ENCODE results near the gene PIMREG. TPM values are rescaled to one million over a fixed set of nuclear protein-coding genes. Genes with fewer than 3 reads are reported as not detected.
"Not testable (repeated sequence)": the region's sequence is repeated elsewhere in the genome, so short reads cannot be mapped to it uniquely, and the experiment has no call there.

Gene PIMREG
- total RNA-seq, 1 experiment from 2014 or later = 28.3 TPM

DNA sequence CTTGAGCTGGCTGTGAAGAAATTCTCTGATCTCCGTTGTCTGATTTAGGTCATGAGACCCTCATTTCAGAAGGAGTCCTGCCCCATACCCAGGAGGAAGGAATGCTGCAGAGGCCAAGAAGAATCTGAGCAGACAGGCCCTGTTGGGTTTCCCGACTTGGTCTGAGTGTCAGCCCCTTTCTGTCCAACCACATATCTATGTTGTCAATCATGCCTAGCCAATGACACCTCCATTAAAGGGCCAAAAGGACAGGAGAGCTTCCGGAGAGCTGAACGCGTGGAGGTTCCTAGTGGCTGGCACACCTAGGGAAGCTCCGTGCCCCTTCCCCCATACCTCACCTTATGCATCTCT, 37.8 kb downstream of the PIMREG start:
- TF ChIP-seq, protein P1, sequence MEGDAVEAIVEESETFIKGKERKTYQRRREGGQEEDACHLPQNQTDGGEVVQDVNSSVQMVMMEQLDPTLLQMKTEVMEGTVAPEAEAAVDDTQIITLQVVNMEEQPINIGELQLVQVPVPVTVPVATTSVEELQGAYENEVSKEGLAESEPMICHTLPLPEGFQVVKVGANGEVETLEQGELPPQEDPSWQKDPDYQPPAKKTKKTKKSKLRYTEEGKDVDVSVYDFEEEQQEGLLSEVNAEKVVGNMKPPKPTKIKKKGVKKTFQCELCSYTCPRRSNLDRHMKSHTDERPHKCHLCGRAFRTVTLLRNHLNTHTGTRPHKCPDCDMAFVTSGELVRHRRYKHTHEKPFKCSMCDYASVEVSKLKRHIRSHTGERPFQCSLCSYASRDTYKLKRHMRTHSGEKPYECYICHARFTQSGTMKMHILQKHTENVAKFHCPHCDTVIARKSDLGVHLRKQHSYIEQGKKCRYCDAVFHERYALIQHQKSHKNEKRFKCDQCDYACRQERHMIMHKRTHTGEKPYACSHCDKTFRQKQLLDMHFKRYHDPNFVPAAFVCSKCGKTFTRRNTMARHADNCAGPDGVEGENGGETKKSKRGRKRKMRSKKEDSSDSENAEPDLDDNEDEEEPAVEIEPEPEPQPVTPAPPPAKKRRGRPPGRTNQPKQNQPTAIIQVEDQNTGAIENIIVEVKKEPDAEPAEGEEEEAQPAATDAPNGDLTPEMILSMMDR (IDR thresholded peaks at IDR 0.05; ENCODE audit: unreplicated experiment) = no peak
- no peaks in the 10 kb centered on the region for H3K9me3 Mint-ChIP-seq (ENCODE audit: low read depth, unreplicated experiment)
- no peak overlapping the region for H3K4me3 Mint-ChIP-seq (ENCODE audit: low read depth, unreplicated experiment)
- BruUV-seq (replicated peaks) = no TSS peak
- H3K27ac Mint-ChIP-seq (ENCODE audit: unreplicated experiment) = no peak overlapping the region
- DNase-seq = no peak
- intact Hi-C loops (cut with micrococcal nuclease; ENCODE audit: unreplicated experiment) = no loop called here
- H3K4me1 Mint-ChIP-seq (ENCODE audit: low read depth, unreplicated experiment) = no peaks in the 10 kb centered on the region
- H3K36me3 Mint-ChIP-seq (ENCODE audit: insufficient read depth, unreplicated experiment) = peaks cover 11% of the 10 kb centered on the region
- CTCF ChIA-PET = no interaction called here
- no peaks in the 10 kb centered on the region for H3K27me3 Mint-ChIP-seq (ENCODE audit: unreplicated experiment)

DNA sequence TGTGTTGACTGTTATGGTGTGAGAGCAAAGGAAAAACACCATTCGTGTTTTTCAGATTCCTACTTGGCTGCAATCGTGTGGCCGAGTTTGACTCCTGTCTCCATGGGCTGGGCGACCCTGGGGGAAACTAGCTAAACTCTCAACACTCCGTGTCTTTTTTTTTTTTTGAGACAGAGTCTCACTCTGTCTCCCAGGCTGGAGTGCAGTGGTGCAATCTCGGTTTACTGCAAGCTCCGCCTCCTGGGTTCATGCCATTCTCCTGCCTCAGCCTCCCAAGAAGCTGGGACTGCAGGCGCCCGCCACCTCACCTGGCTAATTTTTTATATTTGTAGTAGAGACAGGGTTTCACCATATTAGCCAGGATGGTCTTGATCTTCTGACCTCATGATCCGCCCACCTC, 38.5 kb downstream of the PIMREG start:
- BruUV-seq (replicated peaks); H3K27ac Mint-ChIP-seq (ENCODE audit: unreplicated experiment); H3K27me3 Mint-ChIP-seq (ENCODE audit: unreplicated experiment); H3K36me3 Mint-ChIP-seq (ENCODE audit: insufficient read depth, unreplicated experiment); H3K9me3 Mint-ChIP-seq (ENCODE audit: low read depth, unreplicated experiment); H3K4me1 Mint-ChIP-seq (ENCODE audit: low read depth, unreplicated experiment); CTCF ChIA-PET; H3K4me3 Mint-ChIP-seq (ENCODE audit: low read depth, unreplicated experiment); DNase-seq; intact Hi-C loops (cut with micrococcal nuclease; ENCODE audit: unreplicated experiment): not testable (repeated sequence)

DNA sequence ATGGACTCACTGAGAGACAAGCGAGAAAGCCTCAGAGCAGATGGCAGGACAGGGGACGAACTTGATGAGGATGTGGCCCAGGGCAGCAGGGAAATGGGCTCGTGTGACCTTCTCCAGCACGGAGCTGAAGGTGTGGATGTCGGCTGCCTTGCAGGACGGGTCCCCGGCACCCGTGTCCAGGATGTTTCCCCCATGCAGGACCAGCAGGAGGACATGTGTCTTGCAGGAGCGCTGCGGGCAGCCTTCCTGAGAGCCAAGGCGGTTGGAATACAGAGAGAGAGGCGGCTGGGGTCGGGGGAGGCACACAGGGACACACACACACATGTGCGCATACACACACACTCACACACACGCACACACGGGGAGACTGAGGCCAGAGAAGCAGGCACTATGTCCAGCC, 39.3 kb downstream of the PIMREG start:
- H3K9me3 Mint-ChIP-seq (ENCODE audit: low read depth, unreplicated experiment) = no peaks in the 10 kb centered on the region
- H3K4me1 Mint-ChIP-seq (ENCODE audit: low read depth, unreplicated experiment) = no peaks in the 10 kb centered on the region
- H3K36me3 Mint-ChIP-seq (ENCODE audit: insufficient read depth, unreplicated experiment) = peaks cover 2% of the 10 kb centered on the region
- no peak for DNase-seq
- no peak overlapping the region for H3K4me3 Mint-ChIP-seq (ENCODE audit: low read depth, unreplicated experiment)
- CTCF ChIA-PET = no interaction called here
- H3K27ac Mint-ChIP-seq (ENCODE audit: unreplicated experiment) = no peak overlapping the region
- TF ChIP-seq, protein P1 (IDR thresholded peaks at IDR 0.05; ENCODE audit: unreplicated experiment) = no peak
- intact Hi-C loops (cut with micrococcal nuclease; ENCODE audit: unreplicated experiment) = no loop called here
- no TSS peak for BruUV-seq (replicated peaks)
- H3K27me3 Mint-ChIP-seq (ENCODE audit: unreplicated experiment) = no peaks in the 10 kb centered on the region

DNA sequence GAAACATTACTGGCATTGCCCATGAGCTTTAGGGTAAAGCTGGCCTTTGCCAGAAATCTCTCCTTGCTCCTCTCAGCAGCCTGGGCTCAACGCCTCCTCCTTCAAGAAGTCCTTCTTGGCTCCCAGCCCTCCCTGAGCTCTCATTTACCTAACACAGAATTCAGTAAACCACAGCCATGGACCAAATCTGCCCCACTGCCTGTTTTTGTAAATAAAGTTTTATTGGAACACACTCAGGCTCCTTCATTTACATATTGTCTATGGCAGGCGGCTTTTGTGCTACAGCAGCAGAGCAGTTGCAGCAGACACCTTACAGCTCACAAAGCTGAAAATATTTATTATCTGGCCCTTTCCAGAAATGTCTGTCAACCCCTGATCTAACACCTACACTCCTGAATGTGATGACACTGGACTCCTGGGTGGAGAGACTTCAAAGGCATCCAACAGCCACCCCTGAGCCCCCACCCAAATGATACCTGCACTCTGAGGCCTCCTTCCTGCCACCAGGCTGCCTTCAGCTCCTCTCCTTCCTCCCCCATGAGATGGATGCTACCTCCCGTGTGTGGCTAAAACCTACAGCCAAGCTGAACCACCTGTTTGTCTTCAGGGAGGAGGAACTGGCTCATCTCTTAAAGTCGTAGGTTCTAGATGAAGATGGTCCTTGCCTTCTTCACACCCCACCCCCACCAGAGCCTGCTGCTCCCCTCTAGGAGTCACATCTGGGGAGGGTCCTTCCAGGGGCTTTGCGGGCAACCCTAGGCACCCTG, 41.6 kb downstream of the PIMREG start:
- CTCF ChIA-PET = no interaction called here
- H3K4me3 Mint-ChIP-seq (ENCODE audit: low read depth, unreplicated experiment) = no peak overlapping the region
- no peak overlapping the region for H3K27ac Mint-ChIP-seq (ENCODE audit: unreplicated experiment)
- no peaks in the 10 kb centered on the region for H3K4me1 Mint-ChIP-seq (ENCODE audit: low read depth, unreplicated experiment)
- no peaks in the 10 kb centered on the region for H3K27me3 Mint-ChIP-seq (ENCODE audit: unreplicated experiment)
- DNase-seq = no peak
- H3K36me3 Mint-ChIP-seq (ENCODE audit: insufficient read depth, unreplicated experiment) = no peaks in the 10 kb centered on the region
- H3K9me3 Mint-ChIP-seq (ENCODE audit: low read depth, unreplicated experiment) = no peaks in the 10 kb centered on the region
- no TSS peak for BruUV-seq (replicated peaks)
- intact Hi-C loops (cut with micrococcal nuclease; ENCODE audit: unreplicated experiment) = no loop called here
- TF ChIP-seq, protein P1 (IDR thresholded peaks at IDR 0.05; ENCODE audit: unreplicated experiment) = no peak

DNA sequence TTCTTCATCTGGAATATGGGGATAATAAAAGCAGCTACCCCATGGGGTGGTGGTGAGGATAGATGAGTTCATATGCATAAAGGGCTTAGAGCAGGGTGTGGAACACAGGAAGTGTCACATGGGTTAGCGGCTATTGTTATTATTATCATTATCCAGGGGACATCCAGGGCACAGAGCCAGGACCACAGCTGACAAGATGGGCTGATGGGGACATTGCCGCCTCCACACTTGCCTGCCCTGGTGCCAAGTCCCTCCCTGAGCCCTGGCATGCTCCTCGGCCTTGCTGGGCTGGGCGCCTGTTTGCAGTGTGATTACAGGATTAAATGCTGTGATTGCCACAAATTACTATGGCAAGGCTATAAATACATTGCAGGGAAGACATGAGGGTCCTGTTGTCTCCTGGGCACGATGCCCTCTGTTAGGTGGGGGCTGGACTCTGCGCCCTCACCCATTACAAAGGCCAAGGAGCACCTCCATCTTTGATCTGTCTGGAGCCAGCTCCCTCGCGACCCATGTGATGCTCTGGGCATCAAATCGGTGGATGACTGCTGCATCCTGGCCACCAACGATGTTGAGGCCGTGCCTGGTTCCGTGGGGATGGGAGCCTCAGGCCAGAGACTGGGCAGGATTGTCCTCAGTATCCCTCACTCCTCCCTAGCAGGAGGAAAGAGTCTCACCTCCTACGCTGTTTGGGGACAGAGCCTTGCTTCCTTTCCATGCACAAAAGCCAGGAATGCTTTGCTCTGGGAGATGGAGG, 43.2 kb downstream of the PIMREG start:
- intact Hi-C loops (cut with micrococcal nuclease; ENCODE audit: unreplicated experiment) = no loop called here
- Mint-ChIP-seq H3K36me3 (ENCODE audit: insufficient read depth, unreplicated experiment) (no peaks in the 10 kb centered on the region), H3K9me3 (ENCODE audit: low read depth, unreplicated experiment) (no peaks in the 10 kb centered on the region), H3K4me3 (ENCODE audit: low read depth, unreplicated experiment) (no peak overlapping the region), H3K27ac (ENCODE audit: unreplicated experiment) (no peak overlapping the region), H3K4me1 (ENCODE audit: low read depth, unreplicated experiment) (no peaks in the 10 kb centered on the region), H3K27me3 (ENCODE audit: unreplicated experiment) (no peaks in the 10 kb centered on the region)
- TF ChIP-seq, protein P1 (IDR thresholded peaks at IDR 0.05; ENCODE audit: unreplicated experiment) = no peak
- no peak for DNase-seq
- CTCF ChIA-PET = no interaction called here
- BruUV-seq (replicated peaks) = no TSS peak

Data from Calu3 (cell line).